Esophagus squamous epithelium (tissue), 5 donors: Measurements from ENCODE around the gene SCARB1. TPM values are rescaled to one million over a fixed set of nuclear protein-coding genes. Genes with fewer than 3 reads are reported as not detected.
"Not testable (repeated sequence)": the region's sequence is repeated elsewhere in the genome, so short reads cannot be mapped to it uniquely, and the experiment has no call there.

ENCODE experiments used
- DNase-seq: peaks from one replicate; lab custom pipeline; 2025; lab: John Stamatoyannopoulos, UW
- H3K27ac ChIP-seq, 4 donors: fragments of 200-600 bp; sonication (generic); one replicate each; pipeline ENCODE4 v1.5.1; 2016 to 2019; ENCODE audit warnings: mild to moderate bottlenecking in 1 of 4
- H3K27me3 ChIP-seq, 4 donors: fragments of 200-600 bp; sonication (generic); 1 replicate in 3 of 4; 2 replicates in 1 of 4; pipeline versions ENCODE4 v1.5.1 to v1.6.0; 2017 to 2021; ENCODE audit warnings: antibody characterized with exemption in 1 of 4
- H3K36me3 ChIP-seq, 3 donors: fragments of 200-600 bp; sonication (generic); one replicate each; pipeline ENCODE4 v1.5.1; 2016 to 2019
- H3K4me1 ChIP-seq, 3 donors: fragments of 200-600 bp; sonication (generic); one replicate each; pipeline ENCODE4 v1.5.1; 2017 to 2019
- H3K4me3 ChIP-seq, 4 donors: fragments of 200-600 bp; sonication (generic); 1 replicate in 3 of 4; 2 replicates in 1 of 4; pipeline ENCODE4 v1.5.1; 2016 to 2019; ENCODE audit warnings: mild to moderate bottlenecking in 2 of 4, moderate library complexity in 1 of 4
- H3K9me3 ChIP-seq, 3 donors: fragments of 200-600 bp; sonication (generic); one replicate each; pipeline ENCODE4 v1.5.1; 2016 to 2019
- CTCF ChIP-seq, 6 experiments: fragments of 450-650 bp in 4 of 6; fragments of 200-600 bp in 2 of 6; sonication (generic) in 2 of 6; IDR thresholded peaks; one replicate each; pipeline ENCODE4 v1.5.1; 2016 to 2019; ENCODE audit warnings: antibody characterized with exemption in 6 of 6, mild to moderate bottlenecking in 4 of 6, moderate library complexity in 4 of 6
- POLR2A ChIP-seq, 4 donors: fragments of 450-650 bp; IDR thresholded peaks; one replicate each; pipeline ENCODE4 v1.6.1; 2017; ENCODE audit warnings: antibody characterized with exemption in 4 of 4, mild to moderate bottlenecking in 4 of 4, moderate library complexity in 3 of 4
- WGBS, 2 donors: methylation state at CpG; one replicate each; pipeline ENCODE4 v1.1.5; 2018; 5-methylcytosine and 5-hydroxymethylcytosine counted together
- intact Hi-C: fragments of 100-400 bp; cut with DNase I; formaldehyde crosslinking; loops from one replicate; pipeline ENCODE4 v1.15.0; 2022
- total RNA-seq, 4 donors: library from RNA; depleted of rRNA; stranded (reverse); fragments of >200 nt; gene quantifications; one replicate each; pipeline ENCODE4 v1.1.0, GENCODE V29; 2016
- donor health status: DM: yes; HTN: yes; CAD: no.

The SCARB1 gene
- total RNA-seq, 4 donors from 2014 or later = 7.1 to 9.5 (median 8.8) TPM

GRCh38 chr12:124901003-124901402 lies 37.3 kb upstream of the SCARB1 start:
- Histone ChIP-seq H3K27ac (no peak overlapping the region), H3K27me3 (no peaks in the 10 kb centered on the region), H3K4me3 (no peak overlapping the region), H3K9me3 (no peaks in the 10 kb centered on the region), H3K4me1 (peaks cover 11 to 39% (median 25%) of the 10 kb centered on the region in 3 donors), H3K36me3 (no peaks in the 10 kb centered on the region)
- intact Hi-C loops = no loop called here
- no peak for DNase-seq
- no peak for TF ChIP-seq CTCF (IDR thresholded peaks at IDR 0.05)
- TF ChIP-seq POLR2A (IDR thresholded peaks at IDR 0.05) = no peak
- 32 to 41% methylated on average over 3 of the region's 3 CpGs for WGBS, 2 donors

GRCh38 chr12:124900345-124900795 lies 36.7 kb upstream of the SCARB1 start:
- H3K27ac ChIP-seq, intact Hi-C loops, H3K27me3 ChIP-seq, H3K36me3 ChIP-seq, H3K4me3 ChIP-seq, H3K9me3 ChIP-seq, DNase-seq: not testable (repeated sequence)
- peaks cover 11 to 33% (median 22%) of the 10 kb centered on the region in 3 donors for H3K4me1 ChIP-seq
- 77 to 80% methylated on average over 7 to 8 of the region's 8 CpGs for WGBS, 2 donors

GRCh38 chr12:124898923-124899294 lies 35.2 kb upstream of the SCARB1 start:
- 32 to 49% methylated on average over 5 of the region's 5 CpGs for WGBS, 2 donors

GRCh38 chr12:124898200-124898922 lies 34.7 kb upstream of the SCARB1 start:
- H3K27ac ChIP-seq = peak overlapping the region in 2 of 4 donors; percentile 23 to 42
- H3K4me1 ChIP-seq = peaks cover 0 to 14% (median 7%) of the 10 kb centered on the region in 3 donors
- intact Hi-C loops = loop anchor here (10.0 kb wide), 1 partner anchor 124 kb away; no protein-coding TSS in a partner anchor
- H3K36me3 ChIP-seq = no peaks in the 10 kb centered on the region
- no peak for DNase-seq
- TF ChIP-seq CTCF (IDR thresholded peaks at IDR 0.05) (peak; percentile 16 to 65 (median 52)), POLR2A (IDR thresholded peaks at IDR 0.05) (no peak)
- H3K9me3 ChIP-seq = no peaks in the 10 kb centered on the region
- 17 to 18% methylated on average over 18 of the region's 18 CpGs for whole genome bisulfite sequencing, 2 donors
- H3K4me3 ChIP-seq = no peak overlapping the region
- no peaks in the 10 kb centered on the region for H3K27me3 ChIP-seq

More at GRCh38 chr12:124898923-124899294, 35.2 kb upstream of the SCARB1 start:
- no peaks in the 10 kb centered on the region for H3K36me3 ChIP-seq
- H3K9me3 ChIP-seq = no peaks in the 10 kb centered on the region
- peak overlapping the region in 2 of 4 donors; percentile 23 to 42 for H3K27ac ChIP-seq
- no peaks in the 10 kb centered on the region for H3K27me3 ChIP-seq
- H3K4me1 ChIP-seq = peaks cover 0 to 18% (median 8%) of the 10 kb centered on the region in 3 donors
- no peak for DNase-seq
- H3K4me3 ChIP-seq = no peak overlapping the region
- TF ChIP-seq CTCF (IDR thresholded peaks at IDR 0.05) (no peak), POLR2A (IDR thresholded peaks at IDR 0.05) (no peak)
- intact Hi-C loops = loop anchor here (10.0 kb wide), 1 partner anchor 124 kb away; no protein-coding TSS in a partner anchor

GRCh38 chr12:124896461-124896860 lies 32.8 kb upstream of the SCARB1 start:
- Histone ChIP-seq H3K27ac (no peak overlapping the region), H3K9me3 (no peaks in the 10 kb centered on the region), H3K4me3 (no peak overlapping the region), H3K27me3 (no peaks in the 10 kb centered on the region), H3K4me1 (peaks cover 0 to 14% (median 7%) of the 10 kb centered on the region in 3 donors), H3K36me3 (no peaks in the 10 kb centered on the region)
- no peak for DNase-seq
- TF ChIP-seq POLR2A (IDR thresholded peaks at IDR 0.05) (no peak), CTCF (IDR thresholded peaks at IDR 0.05) (no peak)
- intact Hi-C loops = loop anchor here (10.0 kb wide), 1 partner anchor 122 kb away; no protein-coding TSS in a partner anchor
- WGBS, 2 donors = 86 to 90% methylated on average over 4 to 5 of the region's 5 CpGs
